CD4-positive, alpha-beta T cell treated with Interleukin-17A for 1 hour (primary cell): ENCODE measurements around the gene FDXR.
A peak's percentile ranks its signal among the peaks of the same experiment; 100 is the strongest.
"Not testable (repeated sequence)": the region's sequence is repeated elsewhere in the genome, so short reads cannot be mapped to it uniquely, and the experiment has no call there.

Source experiments
- DNase-seq: peaks from one replicate; pipeline ENCODE4 v3.0.0-alpha.2; 2020

Gene FDXR

DNA sequence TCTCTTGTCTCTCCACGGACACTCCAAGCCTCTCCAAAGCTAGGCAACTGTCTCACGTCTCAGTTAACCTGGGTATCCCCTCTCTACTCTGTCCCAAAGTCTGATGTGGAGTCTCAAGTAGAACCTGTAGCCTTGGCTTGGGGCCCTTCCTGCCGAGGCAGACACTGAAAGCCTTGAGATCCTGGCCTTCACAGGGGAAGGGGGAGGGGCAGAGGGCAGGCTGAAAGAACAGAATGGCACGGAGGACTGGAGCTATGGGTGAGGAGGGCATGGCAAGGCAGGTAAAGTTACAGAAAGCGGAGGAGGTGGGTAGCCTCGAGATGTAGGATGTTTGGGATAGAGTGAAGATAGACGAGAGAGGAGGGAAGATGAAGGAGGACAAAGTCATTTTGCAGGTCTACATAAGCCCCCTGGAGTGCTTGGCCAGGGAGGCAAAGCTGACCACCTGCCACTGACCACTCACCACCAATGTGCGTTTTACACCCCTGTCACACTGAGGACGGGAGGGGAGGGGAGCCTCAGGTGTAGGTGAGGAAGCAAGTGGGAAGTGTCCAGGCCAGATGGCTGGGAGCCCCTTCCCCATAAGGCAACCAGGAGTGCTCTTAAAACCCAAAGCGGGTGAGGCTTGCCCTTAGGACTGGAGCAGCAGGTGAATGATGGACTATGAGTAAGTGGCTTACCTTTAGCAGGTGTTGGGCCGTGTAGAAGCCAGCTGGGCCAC is 1.3 kb downstream of the FDXR start:
- no peak for DNase-seq

DNA sequence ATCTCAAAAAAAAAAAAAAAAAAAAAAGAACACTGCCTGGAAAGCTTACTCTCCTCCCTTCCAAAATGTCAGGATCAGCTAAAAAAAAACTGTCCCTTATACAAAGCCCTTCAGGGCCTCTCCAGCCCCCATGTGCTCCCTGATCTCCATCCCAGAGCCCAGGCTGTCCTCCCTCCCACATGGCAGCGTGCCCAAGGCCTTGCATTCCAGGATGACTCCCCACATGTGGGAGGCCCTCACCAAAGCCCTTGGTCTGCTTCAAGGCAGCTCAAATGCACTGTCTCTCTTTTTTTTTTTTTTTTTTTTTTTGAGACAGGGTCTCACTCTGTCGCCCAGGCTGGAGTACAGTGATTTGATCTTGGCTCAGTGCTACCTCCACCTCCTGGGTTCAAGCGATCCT is 2.3 kb downstream of the FDXR start:
- DNase-seq, result no peak

DNA sequence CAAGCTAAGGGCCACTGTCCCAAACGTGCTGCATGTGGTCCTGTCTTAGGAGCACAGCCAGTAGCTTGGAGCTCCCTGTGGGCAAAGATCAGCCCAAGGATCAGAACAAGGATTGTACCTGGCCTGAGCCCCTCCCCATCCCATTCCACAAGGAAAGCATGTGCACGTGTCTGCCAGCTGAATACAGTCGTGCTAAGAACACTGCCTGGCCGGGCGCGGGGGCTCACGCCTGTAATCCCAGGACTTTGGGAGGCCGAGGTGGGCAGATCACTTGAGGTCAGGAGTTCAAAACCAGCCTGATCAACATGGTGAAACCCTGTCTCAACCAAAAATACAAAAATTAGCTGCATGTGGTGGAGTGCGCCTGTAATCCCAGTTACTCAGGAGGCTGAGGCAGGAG is 2.8 kb downstream of the FDXR start:
- DNase-seq, result not testable (repeated sequence)

DNA sequence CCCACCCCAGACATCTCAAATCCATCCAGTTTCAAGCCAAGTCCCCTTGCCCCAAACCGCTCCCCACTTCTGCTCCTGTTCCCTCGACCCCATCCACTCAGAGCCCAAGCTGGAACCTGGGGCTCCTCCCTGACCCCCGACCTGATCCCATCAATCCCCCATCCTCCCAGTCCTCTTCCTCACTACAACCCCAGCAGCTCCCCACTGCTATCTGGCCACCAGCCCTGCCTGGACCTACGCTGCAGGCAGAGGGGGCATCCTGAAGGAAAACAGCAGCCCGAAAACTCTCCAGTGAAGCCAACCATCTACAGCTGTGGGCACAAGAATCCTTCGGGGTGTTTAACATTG is 3.9 kb downstream of the FDXR start:
- no peak for DNase-seq

DNA sequence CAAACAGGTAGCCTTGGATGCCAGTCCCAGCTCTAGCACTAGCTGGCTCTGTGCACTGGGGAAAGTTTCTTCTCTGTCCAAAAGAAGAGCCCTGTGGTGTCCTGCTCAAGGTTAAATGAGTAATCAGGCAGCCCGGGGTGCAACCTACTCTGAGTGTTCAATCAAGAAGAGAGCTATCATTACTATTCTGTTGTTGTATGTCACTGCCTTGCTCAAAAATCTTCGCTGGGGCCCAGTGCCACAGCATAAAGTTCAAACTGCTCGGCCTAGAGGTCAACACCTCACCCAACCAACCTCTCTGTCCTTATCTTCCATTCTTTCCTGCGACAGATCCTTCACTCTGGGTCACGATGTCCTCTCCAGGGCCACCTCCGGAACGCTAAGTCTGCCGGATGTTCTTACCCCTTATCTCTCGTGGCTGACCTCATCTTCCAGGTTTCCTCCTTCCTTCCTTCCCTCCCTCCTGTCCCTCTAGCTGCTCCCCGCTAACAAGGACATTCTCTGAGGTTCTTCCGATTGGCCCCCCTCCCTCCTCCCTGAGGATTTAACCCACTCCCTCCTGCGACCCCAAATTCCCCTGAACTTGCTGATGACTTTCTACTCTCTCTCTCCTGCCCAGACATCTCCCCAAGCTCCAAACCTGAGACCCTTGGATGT is 4.4 kb downstream of the FDXR start:
- no peak for DNase-seq

DNA sequence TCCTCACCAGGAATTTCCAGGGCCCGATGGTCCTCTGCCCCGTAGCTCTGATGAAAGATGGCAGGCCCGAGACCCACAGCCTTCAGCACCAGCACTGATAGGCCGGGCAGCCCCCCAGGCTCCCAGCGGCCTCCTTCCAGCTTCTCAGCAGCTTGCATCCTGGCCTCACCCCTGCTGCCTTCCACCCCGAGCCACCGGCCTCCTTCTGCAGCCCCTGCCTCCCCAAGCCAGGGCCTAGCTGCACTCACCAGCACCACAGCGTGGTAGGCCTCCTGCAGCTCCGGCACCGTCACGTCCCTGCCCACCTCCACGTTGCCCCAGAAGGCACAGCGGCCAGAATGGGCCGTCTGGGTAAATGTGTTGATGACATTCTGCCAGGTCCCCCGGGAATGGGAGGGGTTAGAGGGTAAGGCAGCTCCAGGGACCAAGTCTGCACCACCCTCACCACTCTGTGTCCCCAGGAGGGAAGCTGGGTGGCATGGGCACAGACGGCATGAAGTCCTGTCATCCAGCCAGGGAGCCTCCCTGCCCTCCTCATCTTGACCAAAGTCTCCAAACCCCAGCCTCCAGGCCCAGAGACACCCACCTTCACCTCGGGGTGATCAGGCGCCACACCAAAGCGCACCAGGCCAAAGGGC is 6.5 kb downstream of the FDXR start:
- DNase-seq, result no peak

DNA sequence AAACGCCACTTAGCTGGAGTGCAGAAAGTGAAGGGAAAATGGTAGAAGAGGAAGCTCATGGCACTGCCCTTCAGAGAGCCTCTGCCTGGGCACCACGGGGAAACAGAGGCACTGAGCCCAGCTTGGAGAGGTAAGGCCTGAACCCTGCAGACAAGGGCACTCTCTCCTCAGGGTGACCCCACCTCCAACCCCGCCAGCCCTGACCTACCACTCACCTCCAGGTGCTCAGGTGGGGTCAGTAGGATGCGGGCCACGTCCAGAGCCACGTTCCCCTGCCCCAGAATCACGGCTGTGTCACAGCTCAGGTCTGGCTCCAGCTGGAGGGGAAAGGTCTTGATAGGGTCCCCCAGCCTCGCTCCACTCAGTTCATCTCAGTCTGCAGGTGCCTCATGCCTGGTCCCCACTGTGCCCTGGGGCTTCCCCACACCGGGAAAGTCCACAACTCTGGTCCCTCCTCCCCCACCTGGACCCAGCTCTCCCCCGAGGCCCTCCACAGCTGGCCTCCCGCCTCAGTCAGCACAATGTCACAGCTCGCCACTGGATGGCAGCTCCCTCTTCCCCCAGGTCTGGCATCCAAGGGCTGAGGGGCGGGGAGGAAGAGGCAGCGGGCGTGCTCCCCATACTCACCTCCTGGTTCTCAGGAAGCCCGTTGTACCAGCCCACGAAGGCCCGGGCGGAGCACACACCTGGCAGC is 7.1 kb downstream of the FDXR start:
- DNase-seq, result no peak

DNA sequence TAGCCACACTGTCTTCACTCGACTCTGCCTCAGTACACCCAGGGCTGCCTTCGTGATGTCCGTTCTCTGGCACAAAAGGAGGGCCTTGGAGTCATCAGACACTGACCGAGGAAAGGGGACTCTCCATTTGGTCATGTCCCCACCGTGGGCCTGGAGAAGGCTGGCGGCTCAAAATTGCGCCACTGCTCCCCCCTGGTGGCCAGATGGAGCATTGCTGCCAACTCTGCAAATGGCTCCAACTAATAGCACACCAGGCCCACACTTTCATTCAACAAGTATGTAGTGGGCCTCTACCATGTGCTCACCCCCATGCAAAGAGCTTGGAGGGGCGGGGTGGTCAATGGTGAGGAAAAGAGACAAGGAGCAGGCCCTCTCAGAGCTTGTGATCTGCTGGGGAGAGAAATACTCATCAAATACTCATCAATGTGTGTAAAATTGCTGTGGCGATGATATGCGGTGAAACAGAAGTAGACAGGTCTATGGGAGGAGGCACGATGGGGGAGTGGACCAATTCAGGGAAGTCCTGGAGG is 7.9 kb downstream of the FDXR start:
- peak; percentile 80 for DNase-seq

DNA sequence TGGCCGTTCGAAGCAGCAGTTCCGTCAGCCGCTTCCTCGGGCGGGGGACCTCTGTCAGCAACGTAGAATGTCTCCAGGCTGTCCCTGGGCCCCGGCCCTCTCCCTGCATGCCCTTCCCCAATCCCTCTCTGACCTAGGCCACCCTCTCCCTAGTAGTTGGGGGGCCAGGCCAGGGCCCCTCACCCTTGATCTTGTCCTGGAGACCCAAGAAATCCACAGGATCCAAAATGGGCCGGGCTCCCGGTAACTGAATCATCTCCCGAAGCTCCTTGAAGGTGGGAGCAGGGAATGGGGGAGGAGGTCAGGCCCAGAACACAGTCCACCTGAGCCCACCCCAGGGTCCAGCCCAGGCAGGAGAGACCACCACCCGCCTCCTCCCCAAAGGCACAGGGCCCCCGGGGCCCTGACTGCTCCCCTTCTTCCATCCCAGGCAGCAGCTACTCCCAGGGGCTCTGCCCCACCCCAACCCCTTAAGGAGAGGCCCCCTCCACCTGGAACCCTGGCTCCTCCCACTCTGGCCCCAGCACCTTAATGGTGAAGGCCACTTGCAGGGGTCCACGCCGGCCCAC is 8.4 kb downstream of the FDXR start:
- no peak for DNase-seq

DNA sequence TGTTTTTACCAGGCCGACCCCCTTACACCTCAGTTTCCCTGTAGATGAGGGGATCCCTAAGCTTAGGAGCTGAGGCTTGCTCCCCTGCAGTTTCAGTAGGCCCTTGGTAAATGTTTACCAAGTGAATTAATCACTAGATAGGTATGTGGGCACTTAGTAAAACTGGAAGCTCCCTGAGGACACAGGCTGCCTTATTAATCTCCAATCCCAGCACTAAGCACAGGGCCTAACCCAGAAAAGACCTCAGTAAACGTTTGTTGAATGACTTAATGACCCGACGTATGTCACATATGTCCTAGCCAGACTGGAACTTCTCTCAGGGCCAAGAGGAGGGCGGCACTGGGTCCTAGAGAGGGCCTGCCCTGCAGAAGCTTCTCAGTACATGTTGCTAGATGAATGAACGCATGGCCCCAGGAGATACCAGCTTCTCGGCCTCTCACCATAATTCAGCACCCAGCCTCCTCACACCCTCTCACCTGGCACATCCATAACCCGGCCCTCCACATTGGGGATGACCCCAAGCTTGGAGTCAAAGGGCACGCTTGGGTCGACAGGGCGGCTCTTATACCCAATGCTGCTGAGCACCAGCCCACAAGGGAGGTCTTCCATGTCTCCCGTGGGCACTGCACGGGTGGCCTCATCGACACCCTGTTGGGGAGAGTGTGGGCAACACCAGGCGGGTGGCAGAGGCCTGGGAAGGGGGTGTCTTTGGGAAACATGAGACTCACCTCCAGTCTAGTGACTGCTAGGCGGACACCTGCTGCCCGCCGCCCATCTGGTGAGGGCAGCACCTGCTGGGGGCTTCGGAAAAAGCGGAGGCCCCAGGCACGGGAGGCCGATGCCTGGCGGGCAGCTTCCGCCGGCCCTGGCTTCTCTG is 9.1 kb downstream of the FDXR start:
- DNase-seq, result no peak

DNA sequence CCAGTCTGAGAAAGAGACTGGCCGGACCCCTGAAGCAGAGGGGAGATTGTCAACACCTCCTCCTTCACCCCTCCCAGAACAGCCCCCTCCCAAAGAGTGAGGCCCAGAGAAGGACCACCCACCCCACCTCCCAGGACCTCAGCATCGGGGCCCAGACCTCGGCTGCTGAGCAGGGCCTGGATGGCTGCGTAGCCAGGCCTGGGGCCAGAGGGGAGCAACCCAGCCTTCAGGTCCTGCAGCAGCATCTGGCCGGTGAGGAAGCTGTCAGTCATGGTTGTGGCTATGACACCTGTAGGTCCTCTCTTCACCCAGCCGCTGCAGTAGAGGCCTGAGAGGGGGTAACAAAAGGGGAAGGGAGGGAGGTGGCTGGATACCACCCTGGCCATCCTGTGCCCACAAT is 9.9 kb downstream of the FDXR start:
- DNase-seq, result no peak

DNA sequence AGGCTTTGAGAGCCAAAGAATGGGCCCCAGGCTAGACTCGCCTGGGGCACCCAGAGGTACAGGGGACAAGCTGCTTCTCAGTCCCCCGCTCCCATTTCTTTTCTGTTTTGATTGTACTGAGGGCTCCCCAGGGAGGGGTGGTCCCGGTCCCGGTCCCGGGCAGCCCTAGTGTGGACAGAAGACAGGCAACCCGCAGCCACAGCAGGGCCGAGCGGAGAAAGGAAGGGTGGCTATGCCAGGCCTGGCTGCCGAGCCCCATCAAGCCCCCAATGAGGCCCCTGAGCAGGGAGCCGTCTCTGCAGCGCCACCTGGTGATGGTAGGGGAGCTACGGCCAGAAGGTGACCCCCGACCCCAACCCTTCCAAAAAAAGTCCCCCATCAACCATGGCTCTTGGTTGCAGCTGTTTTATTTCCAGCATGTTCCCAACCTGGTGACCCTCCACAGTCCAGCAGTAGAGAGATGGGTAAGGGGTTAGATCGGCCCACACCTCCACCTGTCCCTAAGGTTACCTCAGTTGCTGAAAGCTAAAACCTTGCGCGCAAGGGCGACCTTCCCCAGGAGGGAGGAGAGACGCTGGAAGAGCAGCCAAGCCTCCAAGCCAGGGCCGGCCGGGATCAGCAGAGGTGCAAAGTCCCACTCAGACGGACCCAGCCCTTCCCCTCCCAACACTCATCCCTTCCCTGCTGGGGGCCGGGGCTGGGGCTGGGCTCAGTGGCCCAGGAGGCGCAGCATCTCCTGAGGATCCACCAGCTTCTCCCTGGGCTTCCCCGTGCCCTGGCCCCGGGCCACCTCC is 10.5 kb downstream of the FDXR start:
- peak; percentile 76 for DNase-seq

DNA sequence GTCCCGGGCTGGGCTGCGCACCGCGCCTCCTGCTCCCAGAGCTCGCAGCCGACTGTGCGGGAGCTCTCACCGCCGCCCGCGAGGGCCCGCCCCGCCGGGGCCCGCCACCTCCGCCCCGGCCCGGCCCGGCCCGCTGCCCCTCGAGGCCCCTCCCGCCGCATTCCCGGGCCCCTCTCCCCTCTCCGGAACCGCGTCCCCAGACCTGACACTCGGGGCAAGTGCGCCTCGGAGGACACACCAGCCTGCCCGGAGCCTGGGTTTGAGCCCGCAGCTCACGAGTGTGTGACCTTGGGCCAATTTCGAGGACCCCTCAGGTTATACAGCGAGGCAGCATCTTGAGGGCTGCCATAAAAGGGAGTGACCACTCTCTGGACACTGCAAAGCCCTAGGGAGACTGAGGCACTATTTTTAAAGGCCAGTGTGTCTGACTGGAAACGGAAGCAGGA is 11.1 kb downstream of the FDXR start:
- DNase-seq, result no peak

DNA sequence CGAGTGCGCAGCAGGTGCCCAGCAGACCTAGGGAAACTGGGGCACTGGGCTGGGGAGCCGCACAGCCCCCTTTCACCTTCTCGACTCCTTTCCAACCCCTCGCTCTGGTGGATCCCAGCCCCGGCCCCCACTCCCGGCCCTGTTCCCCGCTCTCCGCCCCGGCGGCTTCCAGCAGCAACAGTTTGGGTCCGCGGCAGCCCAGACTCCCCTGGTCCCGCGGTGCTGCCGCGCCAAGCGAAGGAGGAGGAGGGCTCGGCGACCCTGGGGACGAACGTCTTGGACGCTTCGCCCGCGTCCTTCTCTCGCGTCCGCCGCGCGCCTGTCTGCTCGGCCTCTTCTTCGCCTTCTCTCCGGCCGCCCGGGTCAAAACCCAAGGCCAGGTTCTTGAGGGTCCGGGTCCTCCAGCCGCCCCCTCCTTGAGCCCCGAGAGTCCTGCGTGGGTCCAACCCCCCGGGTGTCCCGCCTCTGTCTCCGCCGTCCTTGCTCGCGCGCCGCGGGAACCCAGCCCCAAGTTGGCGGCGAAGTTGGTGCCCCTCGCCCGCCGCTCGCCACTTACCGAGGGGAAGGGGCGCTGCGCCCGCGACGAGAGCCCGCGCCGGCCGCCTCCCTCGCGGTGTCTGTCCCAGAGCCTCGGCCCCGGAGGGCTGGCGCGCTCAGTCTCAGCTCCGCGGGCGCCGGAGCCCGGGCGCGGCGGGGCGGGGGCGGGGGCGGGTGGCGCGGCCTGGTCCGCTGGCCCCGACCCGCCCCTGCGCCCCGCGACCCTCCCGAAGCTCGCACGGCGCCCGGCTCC is 11.7 kb downstream of the FDXR start:
- peak; percentile 3 for DNase-seq

DNA sequence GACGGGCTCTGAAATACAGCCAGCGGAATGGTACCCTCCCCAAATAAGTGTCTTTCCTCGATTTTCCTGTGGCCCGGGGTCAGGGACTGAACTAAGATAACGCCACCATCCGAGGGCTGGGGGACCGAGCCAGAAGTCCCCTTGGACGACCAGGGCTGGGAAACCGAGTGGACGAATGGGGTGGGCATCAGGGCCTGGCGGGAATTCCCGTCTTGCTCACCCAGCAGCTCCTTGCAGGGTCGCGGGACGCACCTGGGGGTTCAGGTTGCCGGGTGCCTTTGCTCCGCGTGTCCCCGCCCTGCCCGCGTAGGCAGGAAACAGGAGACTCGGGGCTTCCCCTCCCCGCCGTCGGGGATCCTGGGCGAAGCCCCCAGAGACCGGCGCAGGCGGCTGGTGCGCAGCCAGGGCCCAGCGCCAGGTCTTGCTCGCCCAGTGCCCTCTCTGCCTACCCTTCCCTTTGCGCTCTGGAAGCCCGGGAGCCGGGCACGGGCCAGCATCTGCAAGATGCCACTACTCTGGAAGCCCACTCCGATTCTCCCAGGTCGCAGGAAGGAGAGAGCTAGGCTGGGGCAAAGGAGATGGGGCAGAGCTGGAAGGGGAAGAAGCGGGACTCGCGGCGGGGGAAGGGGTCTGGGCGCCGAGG is 12.4 kb downstream of the FDXR start:
- peak; percentile 16 for DNase-seq

DNA sequence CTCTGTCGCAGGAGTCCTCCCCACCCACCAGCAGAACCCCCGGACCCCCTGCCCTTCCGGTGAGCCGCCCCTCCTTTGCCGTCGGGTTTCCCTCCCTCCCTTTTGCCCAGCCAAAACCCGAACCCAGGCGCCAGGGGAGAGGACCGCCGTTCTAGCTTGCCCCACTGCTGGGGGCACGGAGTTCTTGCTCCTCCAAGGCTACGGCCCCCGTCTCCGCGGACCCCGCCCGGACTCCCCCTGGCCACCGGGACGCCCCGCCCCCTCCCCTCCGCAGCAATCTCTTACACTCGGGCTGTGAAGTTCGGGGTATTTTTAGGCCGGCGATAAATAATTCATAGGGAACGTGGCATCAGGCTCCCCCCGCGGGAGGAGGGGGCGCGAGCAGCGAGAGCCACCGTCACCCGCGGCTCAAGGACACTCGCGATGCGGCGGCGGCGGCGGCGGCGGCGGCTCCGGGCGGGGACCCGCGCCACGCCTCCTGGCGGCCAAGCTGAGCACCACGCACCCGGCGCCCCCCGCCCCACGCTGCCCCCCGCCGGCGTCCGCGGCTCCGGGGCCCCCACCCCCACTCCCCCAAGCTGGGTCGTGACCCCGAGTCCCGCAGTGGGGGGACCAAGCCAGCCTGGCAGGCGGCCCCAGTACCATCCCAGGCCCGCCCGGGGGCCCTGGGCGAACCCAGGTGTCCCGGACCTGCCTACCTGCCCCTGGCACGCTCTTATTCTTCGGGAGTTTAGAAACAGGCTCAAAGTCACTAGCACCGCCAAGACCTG is 13.2 kb downstream of the FDXR start, which contains the start of gene GRIN2C:
GRIN2C (minus strand) TSS at position 427 of the 770 bp plus-strand sequence. CDS start 4,793 bp downstream, outside the sequence.
- peak; percentile 30 for DNase-seq

DNA sequence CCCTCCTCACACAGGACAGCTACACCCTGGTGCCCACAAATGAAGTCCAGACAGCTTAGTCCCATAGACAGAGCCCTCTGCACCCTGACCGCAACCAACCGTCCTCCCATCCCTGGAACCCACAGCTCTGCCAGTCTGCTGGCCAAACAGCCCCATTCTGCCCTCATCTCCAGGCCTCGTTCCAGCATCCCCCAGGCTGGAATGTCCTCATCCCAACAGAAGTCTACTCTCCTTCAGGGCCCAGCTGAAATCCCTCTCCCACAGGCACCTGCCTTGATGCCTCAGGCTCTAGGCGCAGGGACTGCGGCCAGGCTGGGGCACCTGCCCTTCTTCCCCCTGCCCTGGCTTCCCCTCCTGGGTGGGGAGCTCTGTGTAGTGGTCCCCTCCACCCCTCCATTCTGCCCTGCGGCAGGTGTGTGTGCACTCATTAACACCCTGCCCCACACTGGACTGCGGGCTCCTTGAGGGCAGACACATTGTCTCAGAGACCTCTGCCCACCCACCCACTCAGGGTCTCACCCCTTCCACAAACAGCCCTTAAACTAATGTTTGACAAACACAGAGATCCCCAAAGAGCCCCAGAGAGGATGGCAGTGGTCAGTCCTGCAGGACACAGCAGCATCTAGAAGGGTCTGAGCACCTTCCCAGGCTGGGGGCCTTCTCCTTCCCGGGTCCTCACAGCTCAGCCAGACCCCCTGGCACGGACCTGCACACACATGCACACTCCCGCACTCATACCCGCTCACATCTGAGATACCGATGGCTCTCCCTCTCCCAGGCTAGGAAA is 13.9 kb downstream of the FDXR start:
- no peak for DNase-seq

DNA sequence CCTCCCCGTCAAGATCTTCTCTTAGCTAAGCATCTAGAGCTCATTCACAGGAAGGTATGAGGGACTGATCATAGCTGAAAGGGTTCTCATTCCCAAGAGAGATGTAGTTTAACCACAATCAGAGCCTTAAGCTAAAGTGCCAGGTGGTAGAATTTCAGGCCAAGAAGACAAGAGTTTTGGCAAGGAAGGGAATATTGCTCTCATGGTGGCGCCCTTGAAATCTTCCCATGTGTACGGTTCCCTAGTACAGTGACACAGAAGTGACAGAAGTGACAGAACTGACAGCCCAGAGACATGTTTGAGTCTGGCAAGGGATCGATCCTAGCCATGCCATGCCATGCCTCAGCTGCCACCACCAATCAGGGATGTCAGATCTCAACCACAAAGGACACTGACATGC is 15.6 kb downstream of the FDXR start:
- DNase-seq, result no peak
